Panc1 (cell line): ENCODE results near the gene PCDH8. TPM values are rescaled to one million over a fixed set of nuclear protein-coding genes. Genes with fewer than 3 reads are reported as not detected.
"Not testable (repeated sequence)": the region's sequence is repeated elsewhere in the genome, so short reads cannot be mapped to it uniquely, and the experiment has no call there.

Source experiments
- ATAC-seq: fragments of 200-7000 bp; cut with Tn5 transposase; 2 replicates; pipeline ENCODE4 v1.9.1; 2020; ENCODE audit warnings: mild to moderate bottlenecking, moderate library complexity
- BruUV-seq: library from RNA; stranded (reverse); fragments of 400-500 nt; replicated peaks from 2 replicates; lab custom pipeline; 2021; lab: Mats Ljungman, UMichigan
- CTCF ChIA-PET: fragments of 300-600 bp; sonication (Branson Sonifier 250); formaldehyde crosslinking; loops from one replicate; lab custom pipeline; 2022; ENCODE audit warnings: antibody characterized with exemption; lab: Charles Lee
- POLR2A ChIA-PET: fragments of 300-600 bp; sonication (Branson Sonifier 250); formaldehyde crosslinking; loops from one replicate; lab custom pipeline; 2022; ENCODE audit warnings: antibody characterized with exemption; lab: Charles Lee
- DNase-seq: peaks from one replicate; pipeline ENCODE4 v3.0.0-alpha.2; 2010; ENCODE audit warnings: low read depth, low spot score
- H3K27ac ChIP-seq: 2 replicates; pipeline ENCODE4 v1.5.1; 2011; ENCODE audit warnings: mild to moderate bottlenecking, low read length, inconsistent platforms
- H3K27me3 ChIP-seq: fragments of 200-500 bp; sonication (Bioruptor generic); 2 replicates; pipeline ENCODE4 v1.6.0; 2014; ENCODE audit warnings: low read length, inconsistent platforms; ENCODE audit not compliant: control insufficient read depth, insufficient read depth
- H3K36me3 ChIP-seq: fragments of 200-500 bp; sonication (Bioruptor generic); 2 replicates; pipeline ENCODE4 v1.5.1; 2014; ENCODE audit warnings: inconsistent platforms, mild to moderate bottlenecking, low read length, moderate library complexity; ENCODE audit not compliant: control insufficient read depth, insufficient read depth
- H3K4me1 ChIP-seq: 2 replicates; pipeline ENCODE4 v1.5.1; 2011; ENCODE audit warnings: inconsistent platforms, mild to moderate bottlenecking, low read length, moderate library complexity; ENCODE audit not compliant: control insufficient read depth, insufficient read depth
- H3K4me3 ChIP-seq, 2 experiments: 2 replicates each; pipeline ENCODE4 v1.5.1; 2011 to 2012; ENCODE audit warnings: low read depth in 2 of 2, low read length in 2 of 2, mild to moderate bottlenecking in 2 of 2, inconsistent platforms in 1 of 2, moderate library complexity in 1 of 2
- H3K9me3 ChIP-seq: fragments of 200-500 bp; sonication (Bioruptor generic); 2 replicates; pipeline ENCODE4 v1.5.1; 2014; ENCODE audit warnings: low read depth, mild to moderate bottlenecking, inconsistent platforms, low read length, moderate library complexity; ENCODE audit not compliant: control insufficient read depth, insufficient read depth
- CTCF ChIP-seq: fragments of 450-650 bp; IDR thresholded peaks from 2 replicates; pipeline ENCODE4 v1.5.1; 2017; ENCODE audit warnings: mild to moderate bottlenecking
- POLR2AphosphoS5 ChIP-seq: IDR thresholded peaks from 2 replicates; pipeline ENCODE4 v1.6.1; 2012; ENCODE audit warnings: mild to moderate bottlenecking, low read depth, low read length, moderate library complexity
- REST ChIP-seq, 2 experiments: IDR thresholded peaks; 2 replicates each; pipeline ENCODE4 v1.6.1; 2011 to 2012; ENCODE audit warnings: low read depth in 2 of 2, control low read depth in 1 of 2, low read length in 1 of 2, mild to moderate bottlenecking in 1 of 2, moderate library complexity in 1 of 2; ENCODE audit not compliant: insufficient read depth in 1 of 2
- SIN3A ChIP-seq: IDR thresholded peaks from 2 replicates; pipeline ENCODE4 v1.6.1; 2012; ENCODE audit warnings: low read depth, mild to moderate bottlenecking, low read length, moderate library complexity, borderline replicate concordance; ENCODE audit not compliant: insufficient read depth
- TCF7L2 ChIP-seq: IDR thresholded peaks from 2 replicates; pipeline ENCODE4 v1.6.1; 2011; ENCODE audit warnings: mild to moderate bottlenecking, low read depth, low read length, inconsistent platforms
- in situ Hi-C: cut with HindIII; loops from 2 replicates; pipeline ENCODE4 v1.10.0; 2016; ENCODE audit warnings: low sequenced_read_pairs, low pct_unique_long_range_greater_than_20kb
- intact Hi-C: fragments of 100-400 bp; cut with micrococcal nuclease; formaldehyde crosslinking; loops from one replicate; pipeline ENCODE4 v1.10.0; 2022; ENCODE audit not compliant: unreplicated experiment
- total RNA-seq: library from RNA; stranded (reverse); gene quantifications from one replicate; pipeline ENCODE4 v1.2.1, GENCODE V29; 2021; ENCODE audit not compliant: unreplicated experiment

Gene PCDH8
- total RNA-seq, 1 experiment from 2014 or later = not detected

GRCh38 chr13:52827839-52828238 lies 20.6 kb downstream of the PCDH8 start:
- no TSS peak for BruUV-seq
- DNase-seq (no peak), ATAC-seq (no peak)
- in situ Hi-C loops (no loop called here), intact Hi-C loops (no loop called here)
- CTCF ChIA-PET = no interaction called here
- no peaks in the 10 kb centered on the region for H3K4me1 ChIP-seq
- no peaks in the 10 kb centered on the region for H3K9me3 ChIP-seq
- no peaks in the 10 kb centered on the region for H3K36me3 ChIP-seq
- H3K27me3 ChIP-seq = peaks cover 2% of the 10 kb centered on the region
- TF ChIP-seq REST (IDR thresholded peaks at IDR 0.05; ENCODE audit: insufficient read depth in 1 of 2, low read depth in 2 of 2, low read length in 1 of 2) (no peak), POLR2AphosphoS5 (no peak), SIN3A (no peak), TCF7L2 (no peak), CTCF (no peak)
- no peak overlapping the region for H3K27ac ChIP-seq
- POLR2A ChIA-PET = no interaction called here
- no peak overlapping the region for H3K4me3 ChIP-seq

DNA sequence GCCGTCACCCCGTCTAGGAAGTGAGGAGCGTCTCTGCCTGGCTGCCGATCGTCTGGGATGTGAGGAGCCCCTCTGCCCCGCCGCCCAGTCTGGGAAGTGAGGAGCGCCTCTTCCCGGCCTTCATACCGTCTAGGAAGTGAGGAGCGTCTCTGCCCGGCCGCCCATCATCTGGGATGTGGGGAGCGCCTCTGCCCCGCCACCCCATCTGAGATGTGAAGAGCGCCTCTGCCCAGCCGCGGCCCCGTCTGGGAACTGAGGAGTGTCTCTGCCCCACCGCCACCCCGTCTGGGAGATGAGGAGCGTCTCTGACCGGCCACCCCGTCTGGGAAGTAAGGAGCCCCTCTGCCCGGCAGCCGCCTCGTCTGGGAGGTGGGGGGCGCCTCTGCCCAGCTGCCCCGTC lies 30.6 kb downstream of the PCDH8 start:
- BruUV-seq, H3K4me1 ChIP-seq, POLR2A ChIA-PET, CTCF ChIA-PET, DNase-seq, intact Hi-C loops, H3K4me3 ChIP-seq, H3K36me3 ChIP-seq, ATAC-seq, H3K27ac ChIP-seq, in situ Hi-C loops, H3K9me3 ChIP-seq, H3K27me3 ChIP-seq: not testable (repeated sequence)

DNA sequence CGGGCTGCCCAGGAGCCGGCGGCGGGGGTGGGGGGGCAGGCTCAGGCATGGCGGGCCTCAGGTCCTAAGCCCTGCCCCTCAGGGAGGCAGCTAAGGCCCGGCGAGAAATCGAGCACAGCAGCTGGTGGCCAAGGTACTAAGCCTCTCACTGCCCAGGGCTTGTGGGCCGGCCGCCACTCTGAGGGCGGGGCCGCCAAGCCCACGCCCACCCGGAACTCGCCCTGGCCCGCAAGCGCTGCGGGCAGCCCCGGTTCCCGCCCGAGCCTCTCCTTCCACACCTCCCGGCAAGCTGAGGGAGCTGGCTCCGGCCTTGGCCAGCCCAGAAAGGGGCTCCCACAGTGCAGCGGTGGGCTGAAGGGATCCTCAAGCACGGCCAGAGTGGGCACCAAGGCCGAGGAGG lies 33.1 kb downstream of the PCDH8 start:
- Histone ChIP-seq H3K36me3 (no peaks in the 10 kb centered on the region), H3K27me3 (no peaks in the 10 kb centered on the region), H3K9me3 (no peaks in the 10 kb centered on the region), H3K4me3 (no peak overlapping the region), H3K4me1 (no peaks in the 10 kb centered on the region), H3K27ac (no peak overlapping the region)
- in situ Hi-C loops (no loop called here), intact Hi-C loops (no loop called here)
- no peak for ATAC-seq
- CTCF ChIA-PET = no interaction called here
- TF ChIP-seq SIN3A = no peak
- TF ChIP-seq TCF7L2 = no peak
- TF ChIP-seq POLR2AphosphoS5 = no peak
- no peak for TF ChIP-seq REST (IDR thresholded peaks at IDR 0.05; ENCODE audit: insufficient read depth in 1 of 2, low read depth in 2 of 2, low read length in 1 of 2)
- TF ChIP-seq CTCF = no peak
- no TSS peak for BruUV-seq
- DNase-seq = no peak
- POLR2A ChIA-PET = no interaction called here
